Fibroblast of peridontal ligament (primary cell): ENCODE data around the gene DAP.
A peak's percentile ranks its signal among the peaks of the same experiment; 100 is the strongest.

Experiments used
- DNase-seq: peaks from one replicate; pipeline ENCODE4 v3.0.0-alpha.2; 2010; ENCODE audit errors: extremely low read depth

Gene DAP

DNA sequence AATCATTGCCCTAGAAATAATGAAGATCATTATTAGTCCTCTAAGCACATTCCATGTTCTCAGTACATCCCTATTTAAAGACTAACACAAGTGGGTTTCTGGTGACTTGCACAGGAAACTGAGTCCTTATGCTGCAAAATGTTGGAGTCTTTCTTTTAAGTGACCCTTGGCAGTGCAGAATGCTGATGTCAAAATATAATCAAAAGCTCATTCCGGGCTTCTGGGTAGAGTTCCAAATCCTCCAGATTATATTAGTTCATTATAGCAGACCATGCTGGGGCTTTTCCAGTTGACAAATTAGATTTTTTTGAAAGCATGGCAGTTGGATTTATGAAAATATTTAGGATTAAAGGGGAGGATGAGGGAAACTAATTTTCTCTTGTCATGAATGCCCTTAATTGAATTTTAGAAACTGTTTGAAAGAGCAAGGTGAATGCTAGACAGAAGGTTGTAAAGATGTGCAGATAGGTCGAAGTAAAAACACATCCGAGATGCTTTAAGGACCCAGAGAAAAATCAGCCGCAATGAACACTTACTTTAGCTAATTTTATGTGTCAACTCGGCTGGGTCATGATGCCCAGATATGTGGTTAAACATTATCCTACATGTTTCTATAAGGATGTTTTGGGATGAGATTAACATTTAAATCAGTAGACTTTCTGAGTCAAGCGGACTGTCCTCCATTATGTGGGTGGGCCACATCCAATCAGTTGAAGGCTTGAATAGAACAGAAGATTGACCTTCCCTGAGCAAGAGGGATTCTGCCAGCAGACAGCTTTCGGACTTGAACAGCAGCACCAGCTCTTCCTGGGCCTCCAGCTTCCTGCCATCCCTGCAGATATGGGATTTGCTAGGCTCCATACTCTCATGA lies 88.7 kb downstream of the DAP start:
- DNase-seq: no peak

DNA sequence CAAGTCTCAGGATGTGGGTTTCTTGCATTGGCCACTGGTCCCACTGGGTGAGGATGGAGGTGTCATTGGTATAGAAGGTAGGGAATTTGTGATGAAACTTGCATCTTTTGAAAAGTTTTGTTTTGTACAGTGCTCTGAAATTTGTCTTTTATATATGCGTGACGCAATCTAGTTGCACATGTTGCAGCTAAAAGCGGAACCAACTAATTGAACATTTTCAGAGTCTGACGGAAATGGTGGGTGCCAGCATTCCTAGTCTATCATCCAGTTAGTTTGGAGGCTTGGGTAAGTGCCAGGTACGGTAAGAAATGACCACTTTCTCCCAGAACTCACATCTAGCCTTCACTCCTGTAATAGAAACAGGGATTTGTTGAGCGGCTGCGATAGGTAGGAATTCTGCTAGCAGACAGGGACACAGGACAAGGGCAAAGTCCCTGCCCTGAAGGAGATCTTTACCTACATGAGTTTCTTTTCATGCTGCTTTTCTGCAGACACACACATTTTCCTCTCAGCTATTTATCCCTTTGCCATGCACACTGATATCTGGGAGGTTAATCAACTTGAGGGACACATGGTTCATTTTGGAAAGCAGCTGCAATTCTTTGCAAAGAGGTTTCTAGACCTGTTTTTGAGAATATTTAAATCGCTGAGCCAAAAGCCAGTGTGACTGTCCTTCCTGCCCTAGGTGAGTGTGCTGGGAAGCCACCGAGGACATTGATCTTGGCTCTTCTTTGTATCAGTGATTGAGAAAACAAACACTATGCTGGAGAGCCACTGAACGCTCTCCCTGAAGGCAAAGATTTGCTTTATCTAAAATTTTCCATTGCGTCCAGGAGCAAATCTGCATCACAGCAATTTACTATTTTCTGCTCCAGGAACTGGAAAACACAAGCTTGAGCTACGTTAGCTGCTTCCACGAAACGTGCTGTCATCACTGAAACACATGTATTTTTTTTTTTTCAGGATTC lies 89.7 kb downstream of the DAP start:
- DNase-seq: peak; percentile 24

DNA sequence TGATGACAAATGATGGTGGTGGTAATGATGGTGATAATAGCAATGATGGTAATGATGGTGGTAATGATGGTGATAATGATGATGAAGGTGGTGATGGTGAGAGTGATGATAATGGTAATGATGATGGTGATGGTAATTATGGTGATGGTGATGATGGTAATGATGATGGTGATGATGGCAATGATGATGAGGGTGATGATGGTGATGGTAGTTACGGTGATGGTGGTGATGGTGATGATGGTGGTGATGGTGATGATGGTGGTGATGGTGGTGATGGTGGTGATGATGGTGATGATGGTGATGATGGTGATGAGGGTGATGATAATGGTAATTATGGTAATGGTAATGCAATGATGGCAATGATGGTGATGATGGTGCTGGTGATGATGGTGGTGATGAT lies 91.1 kb downstream of the DAP start:
- DNase-seq: no peak

DNA sequence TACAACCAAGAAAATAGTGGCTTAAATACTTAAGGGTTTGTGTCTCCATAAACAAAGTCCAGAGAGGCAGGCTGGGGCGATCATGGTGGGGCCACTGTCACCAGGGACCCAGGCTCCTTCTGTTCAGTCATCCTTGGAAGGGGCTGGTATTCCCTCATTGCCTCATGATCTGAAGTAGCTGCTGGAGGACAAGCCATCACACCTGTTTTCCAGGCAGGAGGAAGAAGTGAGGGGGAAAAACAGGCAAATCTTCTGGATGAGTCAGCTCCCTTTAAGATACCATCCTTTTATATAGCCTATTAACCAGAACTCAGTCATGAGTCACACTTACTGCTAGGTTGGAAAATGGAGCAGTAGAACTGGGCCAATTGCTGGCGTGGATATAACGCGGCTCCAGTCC lies 92.3 kb downstream of the DAP start:
- no peak for DNase-seq

DNA sequence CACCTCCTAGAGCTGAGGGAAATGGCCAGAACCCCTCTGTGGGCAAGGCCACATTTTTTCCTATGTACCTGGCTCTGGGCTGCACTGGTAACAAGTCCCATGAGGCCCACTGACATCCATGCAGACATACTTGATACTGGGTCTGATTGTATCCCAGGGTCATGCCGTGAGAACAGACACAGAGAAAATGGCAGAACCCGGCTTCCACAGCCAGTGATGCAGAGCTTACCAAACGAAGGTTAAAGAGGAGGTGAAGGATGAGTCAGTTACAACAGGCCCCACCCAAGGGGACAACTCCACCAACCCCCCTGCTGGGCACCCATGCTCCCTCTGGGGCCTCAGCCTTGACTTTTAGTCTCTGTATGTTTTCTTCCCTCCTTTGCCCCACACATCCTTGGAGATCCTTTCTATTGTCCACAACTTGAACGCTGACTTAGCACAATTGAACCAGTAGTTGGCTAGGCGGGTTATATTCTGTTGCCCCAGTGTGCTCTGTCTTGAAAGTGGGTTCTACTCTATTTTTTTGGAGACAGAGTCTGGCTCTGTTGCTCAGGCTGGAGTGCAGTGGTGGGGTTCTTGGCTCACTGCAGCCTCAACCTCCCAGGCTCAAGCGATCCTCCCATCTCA lies 93.5 kb downstream of the DAP start:
- DNase-seq: no peak

DNA sequence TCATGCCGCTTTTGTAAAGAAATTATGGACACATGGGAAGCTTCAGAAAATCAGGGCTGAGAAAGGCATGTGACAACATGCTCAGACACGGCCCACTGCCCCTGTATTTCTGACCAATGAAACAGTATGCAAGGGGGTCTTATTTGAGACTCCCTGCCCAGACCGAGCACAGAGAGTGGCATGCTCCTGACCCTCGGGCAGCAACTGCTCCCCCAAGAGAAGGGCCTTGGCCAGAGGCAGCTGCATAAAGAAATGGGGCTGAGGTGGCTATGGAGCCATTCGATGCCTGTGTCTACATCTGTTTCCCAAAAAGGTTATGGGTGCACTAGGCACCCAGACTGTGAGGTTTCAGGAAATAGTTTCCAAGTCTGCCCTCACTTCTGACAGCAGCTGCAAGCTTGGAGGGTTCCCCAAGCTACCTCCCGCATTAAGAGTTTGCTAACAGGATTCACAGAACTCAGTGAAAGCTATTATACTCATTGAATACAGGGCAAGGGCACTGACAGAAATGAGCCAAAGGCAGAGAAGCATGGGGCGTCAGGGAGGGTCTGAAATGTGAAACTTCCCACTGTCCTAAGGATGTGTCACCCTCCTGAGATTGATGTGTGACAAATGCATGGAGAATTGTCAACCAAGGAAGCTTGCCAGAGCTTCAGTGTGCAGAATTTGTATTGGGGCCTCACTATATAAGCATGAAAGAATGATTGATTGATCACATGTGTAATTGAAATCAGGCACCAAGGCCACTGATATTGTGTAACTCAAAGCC lies 94.3 kb downstream of the DAP start:
- DNase-seq: no peak

DNA sequence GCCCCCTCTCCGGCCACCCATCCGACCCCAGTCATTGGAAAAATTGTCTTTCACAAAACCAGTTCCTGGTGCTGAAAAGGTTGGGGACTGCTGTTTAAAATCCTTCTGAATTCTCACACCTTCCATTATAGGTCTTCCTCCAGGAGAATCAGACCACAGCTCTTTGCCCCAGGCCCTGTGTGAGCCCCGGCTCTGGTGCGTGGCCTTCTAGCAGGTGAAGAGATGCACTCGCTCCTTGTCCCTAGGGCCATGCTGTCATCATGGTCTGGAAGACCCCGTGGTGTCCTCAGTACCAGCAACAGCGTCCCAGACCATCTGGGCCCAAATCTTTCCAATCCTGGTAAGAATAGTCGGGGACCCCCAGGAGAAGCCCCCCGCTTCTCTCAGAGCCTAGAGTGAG lies 95.2 kb downstream of the DAP start:
- no peak for DNase-seq

DNA sequence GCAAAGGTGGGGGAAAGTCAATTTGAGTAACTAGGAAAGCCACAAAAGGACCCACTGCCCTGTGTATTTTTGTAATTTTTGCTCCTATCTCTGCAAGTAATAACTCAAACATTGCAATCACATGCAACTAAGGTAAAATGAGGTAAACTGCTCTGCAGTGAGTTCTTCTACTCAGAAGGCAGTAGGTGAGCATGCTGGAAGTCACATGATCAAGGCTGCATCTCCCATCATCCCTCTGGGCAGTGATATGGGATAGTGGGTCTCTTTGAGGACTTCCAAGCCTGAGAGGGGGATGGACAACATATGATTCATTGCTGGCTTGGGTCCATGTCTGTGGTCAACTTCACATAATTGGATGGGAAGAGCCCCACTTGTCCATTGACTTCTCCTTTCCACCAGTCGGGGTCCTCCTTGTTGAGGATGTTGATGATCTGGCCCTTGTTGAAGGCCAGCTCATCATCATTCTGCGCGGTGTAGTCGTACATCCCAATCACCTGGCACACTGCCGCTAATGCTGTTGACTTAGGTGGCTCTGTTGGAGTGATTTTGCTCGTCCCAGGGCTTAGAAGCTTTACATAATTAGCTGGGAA lies 96.8 kb downstream of the DAP start:
- DNase-seq: peak; percentile 20

DNA sequence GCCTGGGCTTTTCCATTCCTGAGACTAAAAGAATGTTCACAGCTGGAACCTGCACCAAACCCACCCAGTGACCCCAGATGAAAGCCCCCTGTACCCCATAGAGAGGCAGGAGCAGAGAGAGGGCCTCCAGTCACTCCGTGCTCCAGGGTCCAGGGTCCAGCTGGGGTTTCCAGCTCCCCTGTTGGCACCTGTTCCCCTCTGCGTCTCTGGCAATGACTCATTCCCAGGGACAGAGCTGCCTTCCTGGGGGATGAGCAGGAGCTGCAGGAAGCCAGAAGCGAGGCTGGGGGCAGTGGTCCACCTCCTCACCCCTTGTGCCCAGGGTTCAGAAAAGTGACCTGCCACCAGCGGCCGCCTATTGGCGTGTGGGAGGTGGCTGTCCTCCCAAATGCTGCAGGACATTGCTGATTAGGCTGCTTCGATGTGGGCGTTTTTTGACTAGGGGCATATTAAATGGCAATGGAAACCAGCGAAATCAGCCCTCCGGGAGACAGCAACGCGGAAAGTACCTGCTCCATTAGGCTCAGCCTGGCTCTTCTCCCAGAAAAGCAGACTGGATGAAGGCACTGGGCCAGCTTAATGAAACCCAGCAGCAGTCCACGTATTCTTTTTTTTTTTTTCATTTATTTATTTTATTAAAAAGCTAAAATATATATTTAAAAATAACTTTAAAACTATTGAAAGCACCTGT lies 97.4 kb downstream of the DAP start:
- DNase-seq: peak; percentile 71

DNA sequence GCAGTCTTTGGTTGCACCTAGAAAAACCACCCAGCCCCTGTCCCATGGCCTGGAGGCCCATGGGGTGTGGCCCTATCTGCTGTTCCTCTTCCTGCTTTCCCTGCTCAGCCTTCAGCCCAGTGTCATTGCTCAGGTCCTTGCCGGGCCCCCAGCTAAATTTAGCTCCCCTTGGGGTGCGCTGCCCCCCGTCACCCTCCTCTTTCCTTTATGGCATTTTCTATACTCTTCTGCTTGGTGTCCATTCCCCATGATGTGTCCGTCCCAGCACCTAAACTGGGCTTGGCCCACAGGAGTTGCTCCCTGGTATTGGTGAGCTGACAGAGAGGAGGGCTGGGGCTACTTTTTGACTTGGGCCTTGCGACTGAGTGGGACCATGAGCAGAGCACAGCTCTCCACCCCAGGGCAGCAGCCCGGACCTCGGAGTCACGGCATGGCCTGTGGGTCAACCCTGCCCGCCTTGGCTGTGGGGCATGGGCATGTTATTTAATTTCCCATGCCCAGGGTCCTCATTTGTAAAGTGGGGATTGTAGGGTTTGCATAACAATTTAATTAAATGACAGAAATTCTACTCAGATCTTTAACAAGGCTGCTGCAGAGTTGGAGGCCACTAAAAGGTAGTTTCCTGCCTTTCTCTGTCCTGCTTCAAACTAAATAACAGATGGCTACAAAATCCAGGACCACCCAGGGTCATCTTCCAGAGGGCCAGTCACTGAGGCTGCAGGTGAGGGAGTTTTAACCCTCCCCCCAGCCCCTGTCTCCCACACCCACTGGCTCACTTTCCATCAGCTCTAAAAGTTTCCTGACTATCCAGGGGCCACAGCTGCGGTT lies 98.2 kb downstream of the DAP start:
- no peak for DNase-seq

DNA sequence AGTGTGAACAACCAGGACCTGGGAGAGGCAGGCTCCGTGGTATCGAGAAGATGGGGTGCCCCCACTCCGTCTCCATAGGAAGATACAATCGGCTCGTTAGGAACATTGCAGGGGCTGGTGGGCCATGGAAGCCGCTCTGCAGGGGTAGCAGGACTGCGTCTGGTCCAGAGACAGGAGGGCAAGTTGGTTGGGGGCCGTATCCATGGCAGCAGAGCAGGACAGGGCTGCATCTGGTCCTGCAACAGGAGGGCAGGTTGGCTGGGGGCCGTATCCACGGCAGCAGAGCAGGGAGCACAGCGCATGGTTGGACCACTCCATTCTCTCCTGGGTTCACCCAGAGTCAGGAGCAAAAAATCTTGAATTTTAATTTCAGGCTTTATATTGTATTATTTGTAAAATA lies 99.0 kb downstream of the DAP start:
- no peak for DNase-seq

DNA sequence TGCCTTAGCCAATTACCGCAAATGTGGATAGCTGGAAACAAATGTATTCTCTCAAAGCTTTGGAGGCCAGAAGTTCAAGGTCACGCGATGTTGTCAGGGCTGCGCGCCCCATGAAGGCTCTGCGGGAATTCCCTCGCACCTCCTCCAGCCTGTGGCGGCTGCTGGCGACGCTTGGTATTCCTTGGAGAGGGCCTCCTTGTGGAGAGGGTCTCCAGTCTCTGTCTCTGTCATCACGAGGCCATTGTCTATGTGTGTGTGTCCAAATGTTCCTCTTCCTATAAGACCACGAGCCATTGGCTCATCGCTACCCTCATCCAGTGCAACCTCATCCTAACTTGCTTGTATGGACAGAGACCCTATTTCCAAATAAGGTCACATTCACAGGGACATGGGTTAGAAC lies 99.6 kb downstream of the DAP start:
- DNase-seq: no peak

DNA sequence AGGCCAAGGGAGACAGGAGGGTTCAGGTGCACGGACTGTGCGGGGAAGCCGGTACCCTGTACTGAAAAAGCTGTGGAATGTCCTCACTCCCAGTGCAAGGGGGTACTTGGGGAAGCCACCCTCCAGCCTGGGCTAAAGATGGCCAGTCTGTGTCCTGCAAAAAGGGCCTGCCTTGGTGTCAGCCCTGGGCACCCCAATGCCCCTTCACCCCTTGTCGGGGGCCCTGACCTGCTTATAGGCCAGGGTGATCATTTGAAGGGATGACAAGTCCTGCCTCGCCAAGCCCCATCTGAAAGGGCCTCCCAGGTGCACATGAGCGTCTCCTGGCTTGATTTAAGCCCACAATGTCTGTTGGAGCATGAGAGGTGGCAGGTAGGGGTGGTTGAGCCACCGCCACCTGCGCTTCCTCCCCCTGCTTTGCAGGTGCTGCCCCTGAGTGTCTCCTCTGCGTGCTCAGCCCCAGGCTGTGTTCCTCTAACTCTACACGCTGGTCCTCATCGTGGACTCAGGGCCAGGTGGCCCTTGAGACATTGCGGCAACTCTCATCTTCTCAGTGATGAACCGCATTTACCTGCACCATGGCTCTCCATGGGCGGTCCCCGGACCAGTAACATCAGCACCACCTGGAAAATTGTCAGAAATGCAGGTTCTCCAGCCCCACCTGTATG lies 100.2 kb downstream of the DAP start:
- no peak for DNase-seq

DNA sequence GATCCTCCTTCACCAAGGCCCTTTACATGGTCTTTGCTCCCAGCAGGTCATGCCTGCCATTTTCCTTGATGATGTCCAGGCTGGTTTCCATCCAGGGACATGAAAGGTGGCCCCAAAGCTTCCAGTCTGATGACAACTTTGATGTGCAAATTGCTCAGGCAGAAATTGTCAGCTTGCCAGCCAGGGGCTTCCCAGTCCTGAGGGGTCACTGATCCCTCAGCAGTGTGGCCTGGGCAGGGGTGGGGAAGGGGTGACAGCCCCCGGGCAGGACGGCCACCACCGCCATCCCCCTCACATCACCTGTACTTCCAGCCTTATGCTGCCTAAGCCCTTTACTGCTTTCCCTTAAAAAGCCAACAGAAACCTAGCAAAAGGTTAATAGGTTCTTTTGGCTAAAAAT lies 100.9 kb downstream of the DAP start:
- no peak for DNase-seq

DNA sequence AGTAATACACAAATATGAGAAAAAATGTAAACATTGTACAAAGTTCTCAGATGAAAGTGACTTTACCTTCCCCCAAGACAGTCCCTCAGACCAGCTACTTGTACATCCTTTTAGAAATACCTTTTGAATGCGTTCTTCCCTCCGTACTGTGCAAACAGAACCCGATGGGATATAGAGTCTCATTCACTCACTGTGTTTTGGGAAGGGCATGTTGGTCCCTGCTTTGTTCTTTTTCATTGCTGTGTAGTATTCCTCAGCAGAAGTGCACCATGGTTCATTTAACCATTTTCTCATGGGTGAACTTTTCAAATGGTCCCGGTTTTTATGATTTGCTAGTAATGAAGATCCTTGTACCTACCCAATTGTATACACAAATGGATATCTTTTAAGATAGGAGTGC lies 102.8 kb downstream of the DAP start:
- no peak for DNase-seq

DNA sequence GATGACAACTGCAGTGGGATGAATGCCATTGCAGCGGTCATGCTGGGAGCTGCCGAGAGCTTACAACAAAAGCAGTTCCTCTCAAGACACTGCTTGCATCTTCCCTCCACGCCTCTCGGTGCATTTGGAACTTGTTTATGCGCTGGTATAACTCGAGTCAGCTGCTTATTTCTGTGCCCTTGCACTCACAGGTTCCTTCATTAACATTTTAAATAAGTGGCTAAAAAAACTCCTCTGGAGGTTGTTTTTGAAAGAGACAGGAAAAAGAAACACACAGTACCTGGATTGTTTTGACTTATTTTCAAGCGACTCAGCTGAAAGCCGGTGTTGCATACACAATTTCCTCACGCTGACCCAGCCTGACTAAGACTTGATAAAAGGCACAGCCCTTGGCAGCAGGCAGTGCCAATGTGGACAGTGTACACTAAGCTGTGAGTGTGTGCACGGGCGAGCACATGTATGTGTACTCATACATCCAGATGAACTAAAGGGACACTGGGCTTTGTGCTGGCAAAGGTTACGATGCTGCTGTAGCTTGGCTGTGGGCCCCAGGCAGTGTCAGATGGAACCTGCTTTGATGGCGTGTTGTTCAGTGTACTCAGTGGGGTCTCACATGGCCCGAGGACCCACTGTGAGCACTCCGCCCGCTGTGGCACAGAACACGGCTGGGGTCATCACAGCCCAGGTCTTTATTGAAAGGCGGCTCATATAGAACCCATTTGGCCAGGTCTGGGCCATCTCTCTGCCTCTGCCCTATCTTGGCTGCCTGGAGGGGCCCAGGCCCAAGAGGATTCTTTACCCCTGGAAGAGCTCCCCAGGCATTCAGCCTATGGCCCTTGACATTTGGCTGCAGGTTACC lies 104.8 kb downstream of the DAP start:
- DNase-seq: no peak

DNA sequence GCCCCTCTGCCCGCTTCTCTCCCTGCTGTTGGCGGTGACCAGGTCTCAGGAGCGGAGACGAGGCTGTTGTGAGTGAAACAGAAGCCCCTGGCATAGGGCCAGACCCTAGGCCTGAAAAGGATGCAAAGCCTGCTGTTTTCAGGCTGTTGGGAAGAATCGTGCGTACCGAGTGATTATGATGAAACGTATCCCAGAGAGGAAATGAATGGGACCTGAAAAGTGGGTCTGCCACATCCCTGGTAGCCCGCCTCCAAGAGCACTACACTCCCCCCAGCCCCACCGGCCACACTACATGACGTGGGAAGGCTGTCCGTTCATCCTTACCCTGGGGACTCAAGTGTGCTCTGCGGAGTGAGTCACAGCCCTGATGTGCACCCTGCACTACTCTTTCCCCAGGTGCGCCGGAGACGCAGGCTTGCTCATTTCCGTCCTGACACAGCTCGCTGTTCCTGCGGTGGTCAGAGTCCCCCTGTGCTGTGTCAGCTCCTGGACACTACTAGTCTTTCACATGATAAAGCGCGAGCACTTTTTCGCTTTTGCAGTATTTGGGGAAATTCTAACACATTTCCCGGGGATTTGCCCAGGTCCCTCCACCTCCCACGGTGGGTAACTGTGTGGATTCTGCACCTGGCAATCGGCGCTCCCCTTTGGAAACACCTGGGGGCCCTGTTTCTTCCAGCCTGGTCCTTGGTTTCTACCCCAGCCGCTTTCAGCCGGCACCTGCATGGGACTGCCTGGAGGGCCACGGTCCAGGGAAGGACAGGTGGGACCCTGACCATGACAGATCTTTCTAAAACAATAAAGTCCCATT lies 105.7 kb downstream of the DAP start:
- DNase-seq: no peak
